ENCODE results near the gene MRM3. TPM values are rescaled to one million over a fixed set of nuclear protein-coding genes. Genes with fewer than 3 reads are reported as not detected.

MRM3 gene
- total RNA-seq, 1 donor from 2014 or later, result 17.0 TPM

DNA sequence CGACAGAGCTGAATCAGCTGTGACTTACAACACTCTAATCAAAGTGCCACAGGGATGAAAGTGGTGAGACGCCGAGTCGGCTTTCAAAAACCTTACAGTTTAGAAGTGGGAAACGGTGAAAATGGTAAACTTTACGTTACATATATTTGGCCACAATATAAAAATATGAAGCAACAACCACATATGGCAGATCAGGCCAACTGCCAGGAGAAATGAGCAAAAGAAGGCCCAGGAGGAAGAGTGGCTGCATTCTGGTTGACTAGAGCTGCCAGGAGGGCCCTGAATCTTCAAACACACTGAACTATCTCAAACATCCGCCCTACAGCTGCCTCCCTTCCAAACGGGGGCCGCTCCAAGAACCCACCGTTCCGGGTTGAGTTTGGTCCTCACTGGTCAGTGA, 56.3 kb downstream of the MRM3 start:
- no peaks in the 10 kb centered on the region for H3K4me1 ChIP-seq
- no peak for DNase-seq (ENCODE audit: low spot score in 2 of 2)
- H3K27ac ChIP-seq, result no peak overlapping the region
- no peak overlapping the region for H3K4me3 ChIP-seq
- TF ChIP-seq, protein P1, sequence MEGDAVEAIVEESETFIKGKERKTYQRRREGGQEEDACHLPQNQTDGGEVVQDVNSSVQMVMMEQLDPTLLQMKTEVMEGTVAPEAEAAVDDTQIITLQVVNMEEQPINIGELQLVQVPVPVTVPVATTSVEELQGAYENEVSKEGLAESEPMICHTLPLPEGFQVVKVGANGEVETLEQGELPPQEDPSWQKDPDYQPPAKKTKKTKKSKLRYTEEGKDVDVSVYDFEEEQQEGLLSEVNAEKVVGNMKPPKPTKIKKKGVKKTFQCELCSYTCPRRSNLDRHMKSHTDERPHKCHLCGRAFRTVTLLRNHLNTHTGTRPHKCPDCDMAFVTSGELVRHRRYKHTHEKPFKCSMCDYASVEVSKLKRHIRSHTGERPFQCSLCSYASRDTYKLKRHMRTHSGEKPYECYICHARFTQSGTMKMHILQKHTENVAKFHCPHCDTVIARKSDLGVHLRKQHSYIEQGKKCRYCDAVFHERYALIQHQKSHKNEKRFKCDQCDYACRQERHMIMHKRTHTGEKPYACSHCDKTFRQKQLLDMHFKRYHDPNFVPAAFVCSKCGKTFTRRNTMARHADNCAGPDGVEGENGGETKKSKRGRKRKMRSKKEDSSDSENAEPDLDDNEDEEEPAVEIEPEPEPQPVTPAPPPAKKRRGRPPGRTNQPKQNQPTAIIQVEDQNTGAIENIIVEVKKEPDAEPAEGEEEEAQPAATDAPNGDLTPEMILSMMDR (IDR thresholded peaks at IDR 0.05), result no peak
- H3K9me3 ChIP-seq, result no peaks in the 10 kb centered on the region
- H3K36me3 ChIP-seq, result no peaks in the 10 kb centered on the region
- no peaks in the 10 kb centered on the region for H3K27me3 ChIP-seq
- intact Hi-C loops (cut with DNase I), result no loop called here

DNA sequence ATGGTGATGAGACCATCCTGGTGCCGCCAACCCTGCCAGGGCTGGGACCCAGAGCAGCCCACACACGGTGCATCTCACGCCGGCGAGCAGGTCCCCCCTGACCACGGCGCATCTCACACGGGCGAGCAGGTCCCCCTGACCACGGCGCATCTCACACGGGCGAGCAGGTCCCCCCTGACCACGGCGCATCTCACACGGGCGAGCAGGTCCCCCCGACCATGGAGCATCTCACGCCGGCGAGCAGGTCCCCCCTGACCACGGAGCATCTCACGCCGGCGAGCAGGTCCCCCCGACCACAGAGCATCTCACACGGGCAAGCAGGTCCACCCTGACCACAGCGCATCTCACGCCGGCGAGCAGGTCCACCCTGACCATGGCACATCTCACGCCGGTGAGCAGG, 59.2 kb downstream of the MRM3 start:
- no peaks in the 10 kb centered on the region for H3K9me3 ChIP-seq
- H3K27ac ChIP-seq, result no peak overlapping the region
- DNase-seq (ENCODE audit: low spot score in 2 of 2), result no peak
- TF ChIP-seq, protein P1 (IDR thresholded peaks at IDR 0.05), result no peak
- intact Hi-C loops (cut with DNase I), result no loop called here
- no peak overlapping the region for H3K4me3 ChIP-seq
- H3K27me3 ChIP-seq, result no peaks in the 10 kb centered on the region
- H3K36me3 ChIP-seq, result no peaks in the 10 kb centered on the region
- no peaks in the 10 kb centered on the region for H3K4me1 ChIP-seq

Other genes starting within 250 kb of the MRM3 start
- 6.8 TPM for gene VPS53, start 67.5 kb upstream of the MRM3 start, total RNA-seq
- gene TLCD3A, start 49.8 kb upstream of the MRM3 start, total RNA-seq, result 21.9 TPM
- 11.2 TPM for gene GEMIN4, start 30.1 kb upstream of the MRM3 start, total RNA-seq
- 148 TPM for gene GLOD4, start 73 bp upstream of the MRM3 start, total RNA-seq
- gene NXN, start 197.4 kb downstream of the MRM3 start, total RNA-seq, result 67.3 TPM
- 12.1 TPM for gene TIMM22, start 214.8 kb downstream of the MRM3 start, total RNA-seq

Measured in ascending aorta (tissue), 2 donors.